ENCODE measurements around the gene SLC11A1. TPM values are rescaled to one million over a fixed set of nuclear protein-coding genes. Genes with fewer than 3 reads are reported as not detected.
A peak's percentile ranks its signal among the peaks of the same experiment; 100 is the strongest.

The SLC11A1 gene
- total and polyA plus RNA-seq, 2 experiments from 2014 or later, result 0.31 TPM; not detected in 1

DNA sequence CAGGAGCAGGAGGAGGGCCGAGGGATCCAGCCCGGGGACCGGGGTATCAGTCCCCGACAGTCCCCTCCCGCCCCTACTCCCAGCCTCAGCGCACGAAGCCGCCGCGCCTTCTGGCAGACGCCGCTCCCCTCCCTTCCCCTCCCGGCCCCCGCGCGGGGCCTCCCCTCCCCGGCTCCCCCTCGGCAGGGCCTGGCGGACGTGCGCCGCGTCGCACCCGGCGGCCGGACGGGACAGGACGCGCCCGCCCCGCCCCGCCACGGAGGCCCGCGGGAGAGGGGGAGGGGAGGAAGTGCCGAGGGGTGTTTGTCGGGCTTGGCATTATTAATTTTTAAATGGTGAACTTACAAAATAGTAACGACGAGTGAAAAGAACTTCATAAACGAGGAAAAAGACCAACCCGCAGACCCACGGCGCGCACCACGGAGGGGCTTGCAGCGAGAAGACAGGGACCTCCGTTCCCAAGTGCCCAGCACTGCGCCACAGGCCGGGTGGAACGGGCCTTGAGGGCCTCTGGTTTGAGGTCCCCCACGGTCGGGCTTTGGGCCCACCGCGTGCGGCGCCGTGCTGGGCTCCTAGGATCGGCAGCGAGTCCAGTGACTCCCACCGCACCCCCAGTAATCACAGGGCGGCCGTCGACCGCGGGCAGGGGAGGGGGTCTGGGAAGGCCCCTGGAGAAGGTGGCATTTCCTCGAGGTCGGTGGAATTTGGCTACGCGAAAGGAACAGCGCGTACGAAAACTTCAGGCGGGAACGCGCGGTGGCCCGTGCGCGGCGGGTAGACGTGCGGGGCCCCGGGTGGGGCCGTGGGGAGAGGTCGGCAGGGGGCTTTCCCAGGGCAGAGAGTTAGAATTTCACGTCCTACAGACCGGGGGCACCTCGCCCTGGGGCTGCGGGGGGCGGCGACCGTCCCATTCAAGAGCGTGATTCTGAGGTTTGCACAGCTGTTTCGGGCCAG, 16.6 kb downstream of the SLC11A1 start:
- peak; percentile 61 for TF ChIP-seq EZH2phosphoT487 (IDR thresholded peaks at IDR 0.05; ENCODE audit: unreplicated experiment)
- TF ChIP-seq EZH2 (IDR thresholded peaks at IDR 0.05; ENCODE audit: low read depth, unreplicated experiment), result peak; percentile 76
- no peak for TF ChIP-seq ZNF331 (CRISPR knock-in tag; IDR thresholded peaks at IDR 0.05; ENCODE audit: low read depth)
- TF ChIP-seq, protein P1, sequence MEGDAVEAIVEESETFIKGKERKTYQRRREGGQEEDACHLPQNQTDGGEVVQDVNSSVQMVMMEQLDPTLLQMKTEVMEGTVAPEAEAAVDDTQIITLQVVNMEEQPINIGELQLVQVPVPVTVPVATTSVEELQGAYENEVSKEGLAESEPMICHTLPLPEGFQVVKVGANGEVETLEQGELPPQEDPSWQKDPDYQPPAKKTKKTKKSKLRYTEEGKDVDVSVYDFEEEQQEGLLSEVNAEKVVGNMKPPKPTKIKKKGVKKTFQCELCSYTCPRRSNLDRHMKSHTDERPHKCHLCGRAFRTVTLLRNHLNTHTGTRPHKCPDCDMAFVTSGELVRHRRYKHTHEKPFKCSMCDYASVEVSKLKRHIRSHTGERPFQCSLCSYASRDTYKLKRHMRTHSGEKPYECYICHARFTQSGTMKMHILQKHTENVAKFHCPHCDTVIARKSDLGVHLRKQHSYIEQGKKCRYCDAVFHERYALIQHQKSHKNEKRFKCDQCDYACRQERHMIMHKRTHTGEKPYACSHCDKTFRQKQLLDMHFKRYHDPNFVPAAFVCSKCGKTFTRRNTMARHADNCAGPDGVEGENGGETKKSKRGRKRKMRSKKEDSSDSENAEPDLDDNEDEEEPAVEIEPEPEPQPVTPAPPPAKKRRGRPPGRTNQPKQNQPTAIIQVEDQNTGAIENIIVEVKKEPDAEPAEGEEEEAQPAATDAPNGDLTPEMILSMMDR (conservative IDR thresholded peaks at IDR 0.05; ENCODE audit: low read depth in 2 of 2), result no peak
- peaks cover 4% of the 10 kb centered on the region; the same call in 2 of the 3 replicates for H3K36me3 Mint-ChIP-seq (ENCODE audit: low read depth)
- DNase-seq (ENCODE audit: low spot score) (peak; percentile 56), ATAC-seq (peak; percentile 2)
- no peak overlapping the region for H3K27ac Mint-ChIP-seq
- H3K4me1 Mint-ChIP-seq, result peaks cover 27% of the 10 kb centered on the region; the same call in 2 of the 3 replicates
- no peak overlapping the region for H3K27ac ChIP-seq (ENCODE audit: low read depth)
- no peaks in the 10 kb centered on the region for H3K9me3 Mint-ChIP-seq
- peak overlapping the region; percentile 88 for H3K4me3 Mint-ChIP-seq
- H3K27me3 Mint-ChIP-seq (ENCODE audit: insufficient read depth, low read depth, poor library complexity), result peaks cover 48% of the 10 kb centered on the region
- H4K20me1 ChIP-seq (replicated peaks; ENCODE audit: insufficient read depth), result no peaks in the 10 kb centered on the region
- peaks cover 38% of the 10 kb centered on the region for H3K27me3 ChIP-seq (ENCODE audit: insufficient read depth)
- peaks cover 19% of the 10 kb centered on the region; the same call in 1 of the 2 replicates for H3K4me1 ChIP-seq (ENCODE audit: insufficient read depth)
- H3K79me2 ChIP-seq (replicated peaks; ENCODE audit: insufficient read depth), result no peaks in the 10 kb centered on the region
- H2AFZ ChIP-seq, result peak overlapping the region; percentile 99; the same call in 1 of the 2 replicates
- H3K36me3 ChIP-seq (ENCODE audit: insufficient read depth), result no peaks in the 10 kb centered on the region
- peak overlapping the region; percentile 82 for H3K4me3 ChIP-seq
- peaks cover 3% of the 10 kb centered on the region; the same call in 1 of the 2 replicates for H3F3A ChIP-seq (replicated peaks; ENCODE audit: low read depth)
- peak overlapping the region; percentile 75 for H3K4me2 ChIP-seq
- no peaks in the 10 kb centered on the region for H3K9me2 ChIP-seq (ENCODE audit: insufficient read depth)

DNA sequence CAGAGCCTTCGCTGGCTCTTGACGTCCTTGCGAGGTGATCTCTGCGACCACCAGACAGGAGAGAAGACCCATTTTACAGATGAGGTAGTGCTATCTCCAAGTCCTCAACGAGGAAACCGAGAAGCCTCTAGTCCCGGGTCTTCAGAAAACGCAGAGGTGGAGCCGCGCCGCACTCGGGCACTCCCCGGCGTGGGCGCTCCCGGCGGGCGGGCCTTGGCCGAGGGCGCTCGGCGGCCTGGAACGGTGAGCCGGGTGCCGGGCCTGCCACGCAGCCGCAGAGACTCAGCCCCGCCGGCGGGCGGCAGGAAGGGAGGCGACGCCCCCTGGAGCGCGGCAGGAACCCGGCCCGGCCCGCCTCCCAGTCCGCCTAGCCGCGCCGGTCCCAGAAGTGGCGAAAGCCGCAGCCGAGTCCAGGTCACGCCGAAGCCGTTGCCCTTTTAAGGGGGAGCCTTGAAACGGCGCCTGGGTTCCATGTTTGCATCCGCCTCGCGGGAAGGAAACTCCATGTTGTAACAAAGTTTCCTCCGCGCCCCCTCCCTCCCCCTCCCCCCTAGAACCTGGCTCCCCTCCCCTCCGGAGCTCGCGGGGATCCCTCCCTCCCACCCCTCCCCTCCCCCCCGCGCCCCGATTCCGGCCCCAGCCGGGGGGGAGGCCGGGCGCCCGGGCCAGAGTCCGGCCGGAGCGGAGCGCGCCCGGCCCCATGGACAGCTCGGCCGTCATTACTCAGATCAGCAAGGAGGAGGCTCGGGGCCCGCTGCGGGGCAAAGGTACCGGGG, 17.5 kb downstream of the SLC11A1 start, which contains the start of gene CTDSP1:
Gene CTDSP1 (plus strand): TSS at position 478 of the 776 bp plus-strand sequence. CDS start 223 bp downstream, at position 701.
- ATAC-seq, result peak; percentile 9

More for the DNA sequence above, 17.5 kb downstream of the SLC11A1 start, which contains the start of gene CTDSP1:
- H3K4me2 ChIP-seq, result peak within 1 kb of the TSS; percentile 82
- Mint-ChIP-seq H3K4me3 (peak within 1 kb of the TSS; percentile 88), H3K27ac (no peak within 1 kb of the TSS), H3K27me3 (ENCODE audit: insufficient read depth, low read depth, poor library complexity) (peaks cover 46% of the 10 kb centered on the region), H3K9me3 (no peaks in the 10 kb centered on the region), H3K36me3 (ENCODE audit: low read depth) (peaks cover 11% of the 10 kb centered on the region), H3K4me1 (peaks cover 27% of the 10 kb centered on the region)
- peak within 1 kb of the TSS; percentile 84 for H3K4me3 ChIP-seq
- H3K4me1 ChIP-seq (ENCODE audit: insufficient read depth), result peaks cover 20% of the 10 kb centered on the region
- peaks cover 3% of the 10 kb centered on the region; the same call in 1 of the 2 replicates for H3F3A ChIP-seq (replicated peaks; ENCODE audit: low read depth)
- peaks cover 38% of the 10 kb centered on the region for H3K27me3 ChIP-seq (ENCODE audit: insufficient read depth)
- no peaks in the 10 kb centered on the region for H3K9me2 ChIP-seq (ENCODE audit: insufficient read depth)
- H3K36me3 ChIP-seq (ENCODE audit: insufficient read depth), result no peaks in the 10 kb centered on the region
- 0 out of 2 replicates have a peak within 1 kb of the TSS, but pooled peaks have one; percentile 56 for H2AFZ ChIP-seq
- H3K79me2 ChIP-seq (replicated peaks; ENCODE audit: insufficient read depth), result no peaks in the 10 kb centered on the region
- DNase-seq (ENCODE audit: low spot score), result peak; percentile 98
- H4K20me1 ChIP-seq (replicated peaks; ENCODE audit: insufficient read depth), result no peaks in the 10 kb centered on the region
- H3K27ac ChIP-seq (ENCODE audit: low read depth), result no peak within 1 kb of the TSS
- TF ChIP-seq EZH2 (IDR thresholded peaks at IDR 0.05; ENCODE audit: low read depth, unreplicated experiment), result peak; percentile 61
- TF ChIP-seq JUNB (IDR thresholded peaks at IDR 0.05; ENCODE audit: unreplicated experiment), result peak; percentile 83
- no peak for TF ChIP-seq NANOG (IDR thresholded peaks at IDR 0.05; ENCODE audit: borderline replicate concordance)
- no peak for TF ChIP-seq EZH2phosphoT487 (IDR thresholded peaks at IDR 0.05; ENCODE audit: unreplicated experiment)
- no peak for TF ChIP-seq CREB1 (CRISPR knock-in tag; IDR thresholded peaks at IDR 0.05; ENCODE audit: low read depth)
- no peak for TF ChIP-seq STAT1 (IDR thresholded peaks at IDR 0.05; ENCODE audit: unreplicated experiment)
- TF ChIP-seq, protein P1 (conservative IDR thresholded peaks at IDR 0.05; ENCODE audit: low read depth in 2 of 2), result 0 out of 4 replicates have a peak, but pooled peaks of 1 of the 2 experiments have one; percentile 2

Data from GM23338 (cell line).